PC-9 (cell line): ENCODE results near the gene GLRX3. TPM values are rescaled to one million over a fixed set of nuclear protein-coding genes. Genes with fewer than 3 reads are reported as not detected.

Source experiments
- BruUV-seq: library from RNA; stranded (reverse); fragments of 400-500 nt; replicated peaks from 2 replicates; lab custom pipeline; 2021; lab: Mats Ljungman, UMichigan
- CTCF ChIA-PET: fragments of 300-600 bp; sonication (Branson Sonifier 250); formaldehyde crosslinking; loops from one replicate; lab custom pipeline; 2022; ENCODE audit warnings: antibody characterized with exemption; lab: Charles Lee
- POLR2A ChIA-PET: fragments of 300-600 bp; sonication (Branson Sonifier 250); formaldehyde crosslinking; loops from one replicate; lab custom pipeline; 2022; ENCODE audit warnings: antibody characterized with exemption; ENCODE audit not compliant: unreplicated experiment; lab: Charles Lee
- DNase-seq, 2 experiments: peaks; one replicate each; pipeline versions ENCODE4 v3.0.0 to v3.0.0-alpha.2; 2015 to 2022; ENCODE audit warnings: mixed read lengths in 1 of 2
- H2AFZ ChIP-seq: fragments of 200-600 bp; sonication (generic); 2 replicates; pipeline ENCODE4 v1.8.1; 2017; ENCODE audit warnings: antibody characterized with exemption
- H3F3A ChIP-seq: fragments of 200-600 bp; sonication (generic); 2 replicates; pipeline ENCODE4 v1.8.1; 2017; ENCODE audit warnings: antibody characterized with exemption, mild to moderate bottlenecking, low read depth; ENCODE audit not compliant: insufficient read depth
- H3K27ac ChIP-seq: fragments of 200-600 bp; sonication (generic); 2 replicates; pipeline ENCODE4 v1.6.1; 2016; ENCODE audit warnings: mixed run types
- H3K27me3 ChIP-seq: fragments of 200-600 bp; sonication (generic); 2 replicates; pipeline ENCODE4 v1.6.1; 2016; ENCODE audit warnings: low read depth, mixed run types; ENCODE audit not compliant: insufficient read depth
- H3K36me3 ChIP-seq: fragments of 200-600 bp; sonication (generic); 2 replicates; pipeline ENCODE4 v1.6.1; 2016; ENCODE audit warnings: low read depth, mixed run types
- H3K4me1 ChIP-seq: fragments of 200-600 bp; sonication (generic); replicated peaks from 2 replicates; pipeline ENCODE4 v1.6.1; 2016; ENCODE audit warnings: mixed run types; ENCODE audit not compliant: insufficient read depth
- H3K4me2 ChIP-seq: fragments of 200-600 bp; sonication (generic); 2 replicates; pipeline ENCODE4 v1.6.1; 2017; ENCODE audit warnings: mixed run types
- H3K4me3 ChIP-seq: fragments of 200-600 bp; sonication (generic); 2 replicates; pipeline ENCODE4 v1.6.1; 2016; ENCODE audit warnings: mixed run types
- H3K79me2 ChIP-seq: fragments of 200-600 bp; sonication (generic); 2 replicates; pipeline ENCODE4 v1.6.1; 2017; ENCODE audit warnings: low read depth, mixed run types
- H3K9me2 ChIP-seq: fragments of 200-600 bp; sonication (generic); 2 replicates; pipeline ENCODE4 v1.8.1; 2017; ENCODE audit warnings: mild to moderate bottlenecking; ENCODE audit not compliant: insufficient read depth
- H3K9me3 ChIP-seq: fragments of 200-600 bp; sonication (generic); 2 replicates; pipeline ENCODE4 v1.8.1; 2016; ENCODE audit warnings: low read depth; ENCODE audit not compliant: insufficient read depth
- H4K20me1 ChIP-seq: fragments of 200-600 bp; sonication (generic); 2 replicates; pipeline ENCODE4 v1.8.1; 2017; ENCODE audit not compliant: insufficient read depth
- CTCF ChIP-seq: fragments of 200-600 bp; sonication (generic); conservative IDR thresholded peaks from 2 replicates; pipeline ENCODE4 v1.6.1; 2017; ENCODE audit warnings: mixed run types, antibody characterized with exemption, mild to moderate bottlenecking, moderate library complexity
- EZH2 ChIP-seq: fragments of 200-600 bp; sonication (generic); IDR thresholded peaks from 2 replicates; pipeline ENCODE4 v1.8.0; 2017; ENCODE audit warnings: antibody characterized with exemption, low read depth
- intact Hi-C: fragments of 100-400 bp; cut with micrococcal nuclease; formaldehyde crosslinking; loops from one replicate; pipeline ENCODE4 v1.10.0; 2022; ENCODE audit not compliant: unreplicated experiment
- total RNA-seq: library from RNA; stranded (reverse); gene quantifications from 2 replicates; pipeline ENCODE4 v1.2.3, GENCODE V29; 2021

The GLRX3 gene
- total RNA-seq, 1 experiment from 2014 or later, result 78.0 TPM

DNA sequence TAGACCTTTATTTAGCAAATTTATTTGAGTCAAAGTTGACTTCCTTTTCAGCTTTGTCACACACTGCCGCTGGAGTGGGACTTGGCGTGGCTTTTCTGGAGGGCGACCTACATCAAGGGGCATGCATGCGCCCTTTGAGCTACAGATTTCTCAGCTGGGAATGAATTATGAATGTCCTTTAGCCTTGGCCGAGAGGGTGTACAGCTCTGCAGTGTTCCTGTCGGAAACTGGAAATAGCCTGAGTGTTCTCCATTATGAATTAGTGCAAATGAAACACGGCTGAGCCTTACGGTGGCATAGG, 79.7 kb downstream of the GLRX3 start:
- TF ChIP-seq CTCF (no peak), EZH2 (no peak)
- no peaks in the 10 kb centered on the region for H3K9me3 ChIP-seq
- no peaks in the 10 kb centered on the region for H3K27me3 ChIP-seq
- ChIA-PET CTCF (no interaction called here), POLR2A (no interaction called here)
- no peaks in the 10 kb centered on the region for H3K9me2 ChIP-seq
- no peak overlapping the region for H2AFZ ChIP-seq
- no peak for DNase-seq
- H3K4me3 ChIP-seq, result no peak overlapping the region
- BruUV-seq, result no TSS peak
- H3K27ac ChIP-seq, result no peak overlapping the region
- no peaks in the 10 kb centered on the region for H3K36me3 ChIP-seq
- intact Hi-C loops, result no loop called here
- H3K4me2 ChIP-seq, result no peak overlapping the region
- no peaks in the 10 kb centered on the region for H4K20me1 ChIP-seq
- H3F3A ChIP-seq, result no peaks in the 10 kb centered on the region
- no peaks in the 10 kb centered on the region for H3K4me1 ChIP-seq
- no peaks in the 10 kb centered on the region for H3K79me2 ChIP-seq

- Histone ChIP-seq H3K4me3 (no peak overlapping the region), H3K27me3 (no peaks in the 10 kb centered on the region), H3F3A (no peaks in the 10 kb centered on the region), H4K20me1 (no peaks in the 10 kb centered on the region), H3K27ac (no peak overlapping the region), H3K9me3 (no peaks in the 10 kb centered on the region), H3K4me1 (no peaks in the 10 kb centered on the region), H3K79me2 (no peaks in the 10 kb centered on the region), H3K9me2 (no peaks in the 10 kb centered on the region), H2AFZ (no peak overlapping the region), H3K36me3 (no peaks in the 10 kb centered on the region), H3K4me2 (no peak overlapping the region)
- intact Hi-C loops, result no loop called here
- BruUV-seq, result no TSS peak
- POLR2A ChIA-PET, result no interaction called here
- CTCF ChIA-PET, result no interaction called here
- no peak for TF ChIP-seq EZH2
- TF ChIP-seq CTCF, result no peak
- DNase-seq, result no peak
These were observed 82.0 kb downstream of the GLRX3 start for GRCh38 chr10:130218181-130218641.

DNA sequence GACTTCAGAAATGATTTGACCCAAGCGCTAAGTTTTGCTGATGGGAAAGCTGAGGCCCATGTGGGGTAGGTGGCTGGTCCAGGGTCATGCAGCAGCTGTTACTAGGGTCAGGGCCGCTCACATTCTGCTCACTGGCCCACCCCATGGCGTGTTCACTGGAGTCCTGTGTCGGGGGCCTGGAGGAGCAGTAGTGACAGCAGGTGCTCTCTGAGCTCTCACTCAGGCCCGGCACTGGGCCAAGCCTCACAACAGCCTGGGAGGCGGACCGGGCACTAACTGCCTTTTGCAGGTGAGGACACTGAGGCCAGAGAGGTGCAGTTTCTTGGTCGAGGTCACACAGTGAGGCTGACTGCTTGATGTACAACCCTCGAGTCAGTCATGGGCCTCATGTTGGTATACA, 82.7 kb downstream of the GLRX3 start:
- no peak overlapping the region for H2AFZ ChIP-seq
- intact Hi-C loops, result no loop called here
- CTCF ChIA-PET, result no interaction called here

More for the DNA sequence above, 82.7 kb downstream of the GLRX3 start:
- H4K20me1 ChIP-seq, result no peaks in the 10 kb centered on the region
- no peaks in the 10 kb centered on the region for H3K27me3 ChIP-seq
- POLR2A ChIA-PET, result no interaction called here
- no peaks in the 10 kb centered on the region for H3K36me3 ChIP-seq
- no peaks in the 10 kb centered on the region for H3K4me1 ChIP-seq
- H3K27ac ChIP-seq, result no peak overlapping the region
- H3K9me3 ChIP-seq, result no peaks in the 10 kb centered on the region
- H3F3A ChIP-seq, result no peaks in the 10 kb centered on the region
- H3K79me2 ChIP-seq, result no peaks in the 10 kb centered on the region
- no peak overlapping the region for H3K4me3 ChIP-seq
- TF ChIP-seq CTCF (no peak), EZH2 (no peak)
- no peak for DNase-seq
- no TSS peak for BruUV-seq
- H3K4me2 ChIP-seq, result no peak overlapping the region
- no peaks in the 10 kb centered on the region for H3K9me2 ChIP-seq
